Inflammatory macrophage treated with lipopolysaccharide for 1 hour (primary cell): ENCODE measurements around the gene ZNF195.
"Not testable (repeated sequence)": the region's sequence is repeated elsewhere in the genome, so short reads cannot be mapped to it uniquely, and the experiment has no call there.

ENCODE experiments used
- DNase-seq, 2 donors: peaks; one replicate each; pipeline ENCODE4 v3.0.0-alpha.2; 2020 to 2022

ZNF195 gene

GRCh38 chr11:3346587-3346986 lies 32.4 kb downstream of the ZNF195 start:
- no peak for DNase-seq

GRCh38 chr11:3345736-3346135 lies 33.2 kb downstream of the ZNF195 start:
- DNase-seq: no peak

GRCh38 chr11:3344327-3345174 lies 34.4 kb downstream of the ZNF195 start:
- DNase-seq: no peak

- no peak for DNase-seq
Measured at GRCh38 chr11:3342709-3343108, 36.2 kb downstream of the ZNF195 start.

GRCh38 chr11:3341298-3341697 lies 37.6 kb downstream of the ZNF195 start:
- peak; percentile 25 to 75 for DNase-seq

GRCh38 chr11:3340025-3340424 lies 38.9 kb downstream of the ZNF195 start:
- no peak for DNase-seq

GRCh38 chr11:3339340-3339624 lies 39.7 kb downstream of the ZNF195 start:
- DNase-seq: no peak

- DNase-seq: no peak
Measured at GRCh38 chr11:3338569-3339339, 40.2 kb downstream of the ZNF195 start.

- DNase-seq: not testable (repeated sequence)
Measured at GRCh38 chr11:3336420-3336819, 42.5 kb downstream of the ZNF195 start.

GRCh38 chr11:3333157-3333556 lies 45.8 kb downstream of the ZNF195 start:
- DNase-seq: not testable (repeated sequence)

GRCh38 chr11:3331078-3331477 lies 47.9 kb downstream of the ZNF195 start:
- not testable (repeated sequence) for DNase-seq

- not testable (repeated sequence) for DNase-seq
Measured at GRCh38 chr11:3330064-3330463, 48.9 kb downstream of the ZNF195 start.

GRCh38 chr11:3328503-3328902 lies 50.4 kb downstream of the ZNF195 start:
- not testable (repeated sequence) for DNase-seq

GRCh38 chr11:3326450-3326849 lies 52.5 kb downstream of the ZNF195 start:
- not testable (repeated sequence) for DNase-seq

GRCh38 chr11:3324724-3325123 lies 54.2 kb downstream of the ZNF195 start:
- not testable (repeated sequence) for DNase-seq
